H1 (cell line): ENCODE measurements around the gene RGS7BP. TPM values are rescaled to one million over a fixed set of nuclear protein-coding genes. Genes with fewer than 3 reads are reported as not detected.

Source experiments
- CTCF ChIA-PET: fragments of 300-600 bp; sonication (Branson Sonifier 250); formaldehyde crosslinking; loops from one replicate; lab custom pipeline; 2021; ENCODE audit not compliant: partially characterized antibody; lab: Charles Lee
- POLR2A ChIA-PET: fragments of 300-600 bp; sonication (Branson Sonifier 250); formaldehyde crosslinking; loops from one replicate; lab custom pipeline; 2021; ENCODE audit warnings: inconsistent platforms; ENCODE audit not compliant: partially characterized antibody; lab: Charles Lee
- DNase-seq, 2 experiments: peaks; one replicate each; pipeline versions ENCODE4 v3.0.0 to v3.0.0-alpha.2; 2010 to 2022; ENCODE audit warnings: low spot score in 2 of 2, low read depth in 1 of 2, mixed read lengths in 1 of 2
- FAIRE-seq: peaks from 2 replicates; lab custom pipeline; 2011; peaks lifted over from hg19 to GRCh38; lab: Jason Lieb, UNC
- H2AFZ ChIP-seq: 2 replicates; pipeline ENCODE4 v1.8.1; 2012; ENCODE audit warnings: low read length, inconsistent platforms
- H2AK5ac ChIP-seq: 2 replicates; pipeline ENCODE4 v1.6.1; 2013; ENCODE audit warnings: low read depth, low read length
- H2BK120ac ChIP-seq: replicated peaks from 2 replicates; pipeline ENCODE3; 2013; ENCODE audit warnings: low read depth, low read length, inconsistent platforms
- H2BK12ac ChIP-seq: 2 replicates; pipeline ENCODE4 v1.6.1; 2013; ENCODE audit warnings: low read depth, low read length
- H2BK15ac ChIP-seq: 2 replicates; pipeline ENCODE4 v1.6.1; 2013; ENCODE audit warnings: low read length
- H2BK20ac ChIP-seq: 2 replicates; pipeline ENCODE4 v1.6.1; 2013; ENCODE audit warnings: low read length
- H2BK5ac ChIP-seq: 2 replicates; pipeline ENCODE4 v1.6.1; 2013; ENCODE audit warnings: low read depth, low read length
- H3K14ac ChIP-seq: 2 replicates; pipeline ENCODE4 v1.6.1; 2013; ENCODE audit warnings: inconsistent platforms; ENCODE audit not compliant: insufficient read length
- H3K18ac ChIP-seq: 2 replicates; pipeline ENCODE4 v1.6.1; 2013; ENCODE audit warnings: low read length; ENCODE audit errors: extremely low read depth
- H3K23ac ChIP-seq: 2 replicates; pipeline ENCODE4 v1.6.1; 2013; ENCODE audit warnings: inconsistent platforms; ENCODE audit not compliant: insufficient read length
- H3K23me2 ChIP-seq: 2 replicates; pipeline ENCODE4 v1.6.1; 2013; ENCODE audit warnings: low read depth, low read length
- H3K27ac ChIP-seq: 2 replicates; pipeline ENCODE4 v1.6.1; 2011; ENCODE audit warnings: low read depth, low read length, inconsistent platforms
- H3K27me3 ChIP-seq, 4 experiments: replicated peaks in 1 of 4; 1 replicate in 1 of 4; 2 replicates in 3 of 4; pipeline versions ENCODE4 v1.6.1 to v1.8.1; 2011 to 2013; ENCODE audit warnings: low read length in 3 of 4, mild to moderate bottlenecking in 3 of 4, inconsistent platforms in 2 of 4, mixed read lengths in 2 of 4, moderate library complexity in 1 of 4; ENCODE audit not compliant: control insufficient read depth in 3 of 4, insufficient read depth in 3 of 4; ENCODE audit errors: extremely low read depth in 1 of 4
- H3K36me3 ChIP-seq, 4 experiments: 2 replicates each; pipeline versions ENCODE4 v1.6.1 to v1.8.1; 2011 to 2013; ENCODE audit warnings: mild to moderate bottlenecking in 4 of 4, low read length in 3 of 4, moderate library complexity in 2 of 4, control low read depth in 1 of 4, inconsistent platforms in 1 of 4; ENCODE audit not compliant: insufficient read depth in 4 of 4, control insufficient read depth in 2 of 4
- H3K4ac ChIP-seq: replicated peaks from 2 replicates; pipeline ENCODE3; 2013; ENCODE audit warnings: low read length, low read depth, mixed read lengths, inconsistent platforms; ENCODE audit not compliant: insufficient read length
- H3K4me1 ChIP-seq, 4 experiments: replicated peaks in 1 of 4; 1 replicate in 1 of 4; 2 replicates in 3 of 4; pipeline versions ENCODE4 v1.6.1 to v1.8.1; 2011 to 2013; ENCODE audit warnings: low read length in 3 of 4, inconsistent platforms in 2 of 4, mixed read lengths in 1 of 4; ENCODE audit not compliant: insufficient read depth in 4 of 4, control insufficient read depth in 3 of 4
- H3K4me2 ChIP-seq, 2 experiments: 2 replicates each; pipeline versions ENCODE4 v1.6.1 to v1.8.1; 2011 to 2013; ENCODE audit warnings: low read depth in 2 of 2, low read length in 2 of 2, control low read depth in 1 of 2, inconsistent platforms in 1 of 2, mild to moderate bottlenecking in 1 of 2; ENCODE audit not compliant: insufficient read depth in 1 of 2
- H3K4me3 ChIP-seq, 4 experiments: fragments of 200-600, 300-600 bp in 1 of 4; sonication (generic), shearing (Covaris generic), sonication (Bioruptor Twin) in 1 of 4; 2 replicates each; pipeline versions ENCODE4 v1.5.1 to v1.8.1; 2011 to 2016; ENCODE audit warnings: low read length in 4 of 4, low read depth in 3 of 4, control low read depth in 2 of 4, inconsistent platforms in 2 of 4, mild to moderate bottlenecking in 2 of 4, mixed read lengths in 1 of 4, moderate library complexity in 1 of 4; ENCODE audit not compliant: insufficient read depth in 2 of 4; ENCODE audit errors: extremely low read depth in 1 of 4
- H3K56ac ChIP-seq: replicated peaks from 2 replicates; pipeline ENCODE3; 2013; ENCODE audit warnings: low read depth, mild to moderate bottlenecking, mixed read lengths, low read length, inconsistent platforms; ENCODE audit not compliant: insufficient read length
- H3K79me1 ChIP-seq: 2 replicates; pipeline ENCODE4 v1.6.1; 2013; ENCODE audit warnings: low read depth, low read length, control low read depth
- H3K79me2 ChIP-seq, 2 experiments: 2 replicates each; pipeline versions ENCODE4 v1.6.1 to v1.8.1; 2012 to 2013; ENCODE audit warnings: low read length in 2 of 2, mild to moderate bottlenecking in 2 of 2, inconsistent platforms in 1 of 2; ENCODE audit not compliant: insufficient read depth in 2 of 2, control insufficient read depth in 1 of 2
- H3K9ac ChIP-seq, 4 experiments: replicated peaks in 1 of 4; 1 replicate in 1 of 4; 2 replicates in 3 of 4; pipeline versions ENCODE4 v1.6.1 to v1.8.1; 2011 to 2013; ENCODE audit warnings: low read depth in 3 of 4, low read length in 3 of 4, control low read depth in 2 of 4, mild to moderate bottlenecking in 2 of 4, moderate library complexity in 2 of 4, inconsistent platforms in 1 of 4; ENCODE audit errors: extremely low read depth in 1 of 4
- H3K9me3 ChIP-seq, 2 experiments: 2 replicates each; pipeline versions ENCODE4 v1.6.1 to v1.8.1; 2012 to 2013; ENCODE audit warnings: mild to moderate bottlenecking in 2 of 2, moderate library complexity in 2 of 2, control low read depth in 1 of 2, inconsistent platforms in 1 of 2, low read depth in 1 of 2, low read length in 1 of 2, mixed read lengths in 1 of 2; ENCODE audit not compliant: insufficient read depth in 2 of 2
- H4K20me1 ChIP-seq, 2 experiments: replicated peaks in 1 of 2; 2 replicates each; pipeline versions ENCODE3 to v1.8.1; 2011 to 2013; ENCODE audit warnings: inconsistent platforms in 2 of 2, low read length in 2 of 2, mild to moderate bottlenecking in 1 of 2; ENCODE audit not compliant: insufficient read depth in 2 of 2, control insufficient read depth in 1 of 2
- H4K5ac ChIP-seq: 2 replicates; pipeline ENCODE4 v1.6.1; 2013; ENCODE audit warnings: low read length, low read depth, mixed read lengths, inconsistent platforms; ENCODE audit not compliant: insufficient read length
- H4K8ac ChIP-seq: 2 replicates; pipeline ENCODE4 v1.8.0; 2013; ENCODE audit warnings: mild to moderate bottlenecking, moderate library complexity, low read length, inconsistent platforms; ENCODE audit not compliant: insufficient read depth; ENCODE audit errors: extremely low read depth
- H4K91ac ChIP-seq: replicated peaks from 2 replicates; pipeline ENCODE3; 2013; ENCODE audit warnings: low read length, mixed read lengths, inconsistent platforms; ENCODE audit not compliant: insufficient read length
- RXRA ChIP-seq: IDR thresholded peaks from 2 replicates; pipeline ENCODE4 v1.6.1; 2011; ENCODE audit warnings: low read depth, mild to moderate bottlenecking, low read length, moderate library complexity; ENCODE audit not compliant: insufficient read depth
- WGBS, 2 experiments: shearing (Covaris generic) in 1 of 2; methylation state at CpG; one replicate each; pipeline versions ENCODE4 v1.1.6 to v1.1.7; 2013 to 2015; ENCODE audit warnings: low lambda C conversion rate in 2 of 2, mixed read lengths in 2 of 2, inconsistent platforms in 1 of 2, low coverage in 1 of 2, missing lambda C conversion rate in 1 of 2; ENCODE audit not compliant: insufficient replicate concordance in 2 of 2, insufficient coverage in 1 of 2, insufficient read length in 1 of 2; ENCODE audit errors: extremely low coverage in 1 of 2, missing lambda C conversion rate in 1 of 2; 5-methylcytosine and 5-hydroxymethylcytosine counted together
- polyA plus RNA-seq, 7 experiments: library from polyadenylated mRNA; depleted of rRNA in 3 of 7; stranded (reverse) in 5 of 7; unstranded in 2 of 7; fragments of >200 nt in 5 of 7; fragments of 200-250 nt in 2 of 7; gene quantifications; 1 replicate in 5 of 7; 2 replicates in 1 of 7; 4 replicates in 1 of 7; pipeline versions ENCODE4 v1.2.1 to v1.2.3, GENCODE V29; 2011 to 2013; ENCODE audit warnings: missing spikeins in 2 of 7, mixed read lengths in 2 of 7
- small RNA-seq: library from polyadenylated mRNA; stranded (forward); fragments of <200 nt; extraction: miRNeasy Mini kit (QIAGEN cat#:217004); gene quantifications from one replicate; pipeline ENCODE3, GENCODE V24; 2013; ENCODE audit not compliant: insufficient read depth
- total RNA-seq: library from RNA; stranded (reverse); fragmentation: NEBNext Ultra II Directional; extraction: Animal tissue kit (Norgen Biotek cat#: 25700); gene quantifications from 2 replicates; pipeline ENCODE4 v1.2.1, GENCODE V29; 2021

Gene RGS7BP
- total and polyA plus RNA-seq, 2 of the 8 experiments (the other 6 are each of a cell fraction or from before 2014, with no cell fraction given), result 0.65 to 2.3 TPM

DNA sequence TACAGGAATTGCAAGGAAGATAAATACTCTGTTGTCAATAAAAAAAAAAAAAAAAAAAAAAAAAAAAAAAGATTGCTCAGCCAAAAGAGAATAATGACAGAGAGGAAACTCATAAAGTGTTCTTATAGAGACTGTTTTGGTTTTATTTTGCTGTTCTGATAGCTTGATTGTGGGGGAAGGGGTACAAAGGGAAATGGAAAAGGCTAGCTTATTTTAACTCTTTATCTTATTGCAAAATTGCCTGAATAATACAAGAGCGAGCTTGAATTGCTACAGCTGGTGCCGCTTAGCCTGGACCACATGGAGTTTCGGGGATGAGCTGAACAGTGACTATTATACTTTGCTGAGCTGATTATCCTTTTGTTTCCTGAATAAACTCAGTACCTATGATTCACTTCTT is 153.5 kb downstream of the RGS7BP start:
- no peak for DNase-seq
- WGBS, 2 experiments, result 83% methylated on average over 3 of the region's 3 CpGs; no CpG with 5 or more reads in 1 of the 2 experiments
- CTCF ChIA-PET, result interaction anchor here (1.1 to 5.8 kb wide), 5 partner anchors 10 to 125 kb away, joined by 3 to 48 read pairs (median 5); no protein-coding TSS in a partner anchor

More for the DNA sequence above, 153.5 kb downstream of the RGS7BP start:
- no peak overlapping the region for H3K23ac ChIP-seq
- no peaks in the 10 kb centered on the region for H3K4me1 ChIP-seq
- H3K36me3 ChIP-seq, result no peaks in the 10 kb centered on the region
- POLR2A ChIA-PET, result interaction anchor here (1.3 kb wide), 1 partner anchor 8 kb away, joined by 3 read pairs; no protein-coding TSS in a partner anchor
- FAIRE-seq, result no peak
- H3K4ac ChIP-seq, result no peak overlapping the region
- no peaks in the 10 kb centered on the region; the same call in 1 of the 2 replicates for H3K23me2 ChIP-seq
- no peaks in the 10 kb centered on the region for H4K20me1 ChIP-seq
- no peak overlapping the region for H4K91ac ChIP-seq
- no peak overlapping the region for H2BK20ac ChIP-seq
- H2BK5ac ChIP-seq, result no peak overlapping the region
- no peak overlapping the region for H2AFZ ChIP-seq
- H2BK120ac ChIP-seq, result no peak overlapping the region
- H3K9me3 ChIP-seq, result no peaks in the 10 kb centered on the region
- no peak overlapping the region for H3K56ac ChIP-seq
- H3K27ac ChIP-seq, result no peak overlapping the region
- no peak overlapping the region for H2BK15ac ChIP-seq
- no peak overlapping the region for H3K4me3 ChIP-seq
- TF ChIP-seq RXRA, result no peak
- H3K9ac ChIP-seq, result no peak overlapping the region
- H3K4me2 ChIP-seq, result no peak overlapping the region
- no peak overlapping the region for H4K8ac ChIP-seq
- H3K27me3 ChIP-seq, result no peaks in the 10 kb centered on the region
- H3K79me1 ChIP-seq, result no peaks in the 10 kb centered on the region
- no peak overlapping the region for H3K18ac ChIP-seq
- no peak overlapping the region for H3K14ac ChIP-seq
- no peak overlapping the region for H2BK12ac ChIP-seq
- no peak overlapping the region for H4K5ac ChIP-seq
- H3K79me2 ChIP-seq, result no peaks in the 10 kb centered on the region
- no peak overlapping the region for H2AK5ac ChIP-seq

Small RNAs within 50 kb of the gene (small RNA-seq; reads per million reads assigned to genes)
- gene RN7SL169P (not detected), gene RNU6-294P (not detected)

Other genes with a start within 250 kb of the RGS7BP start
- 8.6 and 10.6 TPM in 2 replicates for gene SHISAL2B, start 184.5 kb downstream of the RGS7BP start, total RNA-seq
- 12.4 and 14.2 TPM in 2 replicates for gene SHISAL2B, start 184.5 kb downstream of the RGS7BP start, polyA plus RNA-seq (2011; rRNA removed)